NCI-H1092 treated with DMSO at 0.1 percent for 48 hours (cell line): ENCODE measurements around the gene ACTR1A.
"Not testable (repeated sequence)": the region's sequence is repeated elsewhere in the genome, so short reads cannot be mapped to it uniquely, and the experiment has no call there.

ENCODE experiments used
- DNase-seq: peaks from one replicate; lab custom pipeline; 2025; lab: John Stamatoyannopoulos, UW

The ACTR1A gene

GRCh38 chr10:102484021-102484420 lies 18.5 kb downstream of the ACTR1A start:
- no peak for DNase-seq

DNA sequence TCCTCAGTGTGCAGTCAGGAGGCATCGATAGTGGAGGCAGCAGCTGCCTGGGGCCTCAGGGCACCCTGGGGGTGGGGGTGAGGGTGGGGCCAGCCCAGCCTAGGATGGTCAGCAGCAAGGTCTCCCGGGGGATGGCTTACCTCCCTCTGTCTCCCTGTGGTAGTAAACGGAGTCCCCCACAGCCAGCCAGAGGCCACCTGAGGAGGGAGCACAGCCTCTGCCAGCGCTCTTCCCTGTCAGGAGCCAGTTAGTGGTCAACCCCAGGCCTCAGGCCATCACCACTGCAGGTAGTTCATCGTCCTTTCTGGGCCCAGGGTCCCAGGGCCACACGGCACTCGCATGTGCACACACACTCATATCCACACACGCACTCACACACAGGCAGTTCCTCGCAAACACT lies 22.1 kb downstream of the ACTR1A start:
- DNase-seq, result no peak

GRCh38 chr10:102479651-102480050 lies 22.9 kb downstream of the ACTR1A start:
- no peak for DNase-seq

DNA sequence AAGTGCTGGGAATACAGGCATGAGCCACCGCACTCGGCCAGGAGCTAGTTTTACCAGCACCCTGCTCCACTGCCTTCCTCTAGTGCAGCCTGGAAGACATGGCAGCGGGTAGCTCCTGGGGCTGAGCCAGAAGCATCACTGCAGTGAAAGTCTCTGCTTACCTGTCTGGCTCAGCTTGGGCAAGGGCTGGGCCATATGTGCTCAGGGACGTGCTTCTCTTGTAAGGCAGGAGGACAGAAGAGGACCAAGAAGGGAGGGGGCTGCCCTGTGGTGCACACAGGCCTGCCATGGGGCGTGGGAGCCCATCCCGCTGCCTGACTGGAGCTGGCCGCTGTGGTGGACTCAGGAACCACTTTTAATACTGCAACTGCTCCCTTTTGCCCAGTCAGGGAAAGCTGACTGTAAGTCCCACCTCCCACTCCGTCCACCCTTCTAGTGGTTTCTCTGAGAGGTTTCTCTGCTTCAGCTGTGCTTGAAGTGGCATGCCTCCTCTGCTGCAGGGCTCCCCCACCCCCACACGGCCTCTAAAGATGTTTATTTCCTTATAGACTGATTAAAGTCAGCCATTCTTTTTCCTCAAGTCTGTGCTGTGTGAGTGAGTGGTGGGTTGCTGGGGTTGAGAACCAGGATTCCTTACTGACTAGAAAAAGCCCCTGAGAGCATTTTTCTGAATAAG lies 25.9 kb downstream of the ACTR1A start:
- DNase-seq, result no peak

DNA sequence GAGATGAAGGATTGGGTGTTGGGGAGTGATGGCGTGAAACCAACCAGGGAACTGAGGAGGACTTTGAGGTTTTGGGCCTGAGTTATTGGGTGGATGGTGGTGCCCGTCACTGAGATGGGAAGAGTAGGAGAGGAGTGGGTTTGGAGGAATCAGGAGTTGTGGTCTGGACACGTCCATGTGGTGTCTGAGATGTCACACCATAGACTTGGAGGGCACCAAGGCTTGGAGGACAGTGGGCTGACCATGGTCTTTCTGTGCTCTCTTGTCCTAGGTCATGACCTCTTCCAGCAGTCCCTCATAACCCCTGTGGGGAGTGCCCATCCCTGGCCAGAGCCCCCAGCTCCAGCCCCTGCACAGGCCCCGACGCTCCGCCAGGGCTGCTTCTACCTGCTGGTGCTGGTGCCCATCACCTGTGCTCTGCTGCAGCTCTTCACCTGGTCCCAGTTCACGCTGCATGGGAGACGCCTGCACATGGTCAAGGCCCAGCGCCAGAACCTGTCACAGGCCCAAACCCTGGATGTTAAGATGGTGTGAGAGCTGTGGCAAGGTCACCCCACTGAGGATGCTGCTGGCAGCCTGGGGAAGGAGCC lies 27.0 kb downstream of the ACTR1A start:
- DNase-seq, result no peak

DNA sequence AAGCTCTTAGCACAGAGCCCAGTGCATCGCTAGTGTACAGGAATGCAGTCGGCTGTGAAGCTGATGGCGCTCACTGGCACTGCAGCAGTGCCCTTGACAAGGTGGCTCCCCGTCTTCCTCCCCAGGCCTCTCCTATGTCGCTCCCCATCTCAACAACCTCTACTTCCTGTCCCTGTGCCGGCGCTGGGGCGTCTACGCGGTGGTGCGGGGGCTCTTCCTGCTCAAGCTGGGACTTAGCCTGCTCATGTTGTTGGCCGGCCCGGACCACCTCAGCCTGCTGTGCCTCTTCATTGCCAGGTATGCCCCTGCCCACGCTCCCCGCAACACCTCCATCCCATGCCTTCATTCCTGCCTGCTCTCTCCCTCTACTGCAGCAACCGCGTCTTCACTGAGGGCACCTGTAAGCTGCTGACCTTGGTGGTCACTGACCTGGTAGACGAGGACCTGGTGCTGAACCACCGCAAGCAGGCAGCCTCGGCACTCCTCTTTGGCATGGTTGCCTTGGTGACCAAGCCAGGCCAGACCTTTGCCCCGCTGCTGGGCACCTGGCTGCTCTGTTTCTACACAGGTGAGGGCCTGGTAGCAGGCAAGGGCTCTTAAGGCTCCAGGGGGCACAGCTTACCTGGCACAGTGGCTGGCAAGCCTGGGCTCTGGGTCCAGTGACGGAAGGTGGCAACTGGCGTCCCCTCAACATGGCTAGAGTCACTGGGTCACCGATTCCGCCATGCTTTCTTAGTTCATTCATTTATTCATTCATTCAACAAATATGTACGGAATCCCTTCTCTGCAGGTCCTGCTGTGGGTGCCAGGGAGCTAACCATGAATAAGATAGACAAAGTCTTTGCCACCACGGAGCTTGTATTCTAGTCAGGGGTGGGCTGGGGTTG lies 28.8 kb downstream of the ACTR1A start:
- no peak for DNase-seq

DNA sequence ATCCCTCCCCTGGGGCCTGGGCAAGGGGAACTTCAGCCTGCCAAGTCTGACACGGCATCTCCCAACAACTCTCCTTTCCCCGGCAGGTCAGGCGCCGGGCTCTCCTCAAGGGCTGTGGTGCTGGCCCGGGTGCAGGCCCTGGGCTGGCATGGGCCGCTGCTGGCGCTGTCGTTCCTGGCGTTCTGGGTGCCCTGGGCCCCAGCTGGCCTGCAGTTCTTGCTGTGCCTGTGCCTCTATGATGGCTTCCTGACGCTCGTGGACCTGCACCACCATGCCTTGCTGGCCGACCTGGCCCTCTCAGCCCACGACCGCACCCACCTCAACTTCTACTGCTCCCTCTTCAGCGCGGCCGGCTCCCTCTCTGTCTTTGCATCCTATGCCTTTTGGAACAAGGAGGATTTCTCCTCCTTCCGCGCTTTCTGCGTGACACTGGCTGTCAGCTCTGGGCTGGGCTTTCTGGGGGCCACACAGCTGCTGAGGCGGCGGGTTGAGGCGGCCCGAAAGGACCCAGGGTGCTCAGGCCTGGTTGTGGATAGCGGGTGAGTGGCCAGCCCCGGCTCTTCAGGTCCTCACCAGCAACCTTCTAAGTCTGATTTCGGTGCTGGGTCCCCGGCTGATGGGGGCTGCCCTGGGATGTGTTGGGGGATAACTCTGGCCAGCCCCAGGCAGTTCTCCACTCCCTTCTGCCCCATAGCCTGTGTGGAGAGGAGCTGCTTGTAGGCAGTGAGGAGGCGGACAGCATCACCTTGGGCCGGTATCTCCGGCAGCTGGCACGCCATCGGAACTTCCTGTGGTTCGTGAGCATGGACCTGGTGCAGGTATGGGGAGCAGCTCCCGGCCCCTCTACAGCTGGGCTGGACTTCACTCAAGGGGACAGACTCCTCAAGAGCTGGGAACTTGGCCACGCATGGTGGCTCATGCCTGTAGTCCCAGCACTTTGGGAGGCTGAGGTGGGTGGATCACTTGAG lies 31.6 kb downstream of the ACTR1A start:
- no peak for DNase-seq

DNA sequence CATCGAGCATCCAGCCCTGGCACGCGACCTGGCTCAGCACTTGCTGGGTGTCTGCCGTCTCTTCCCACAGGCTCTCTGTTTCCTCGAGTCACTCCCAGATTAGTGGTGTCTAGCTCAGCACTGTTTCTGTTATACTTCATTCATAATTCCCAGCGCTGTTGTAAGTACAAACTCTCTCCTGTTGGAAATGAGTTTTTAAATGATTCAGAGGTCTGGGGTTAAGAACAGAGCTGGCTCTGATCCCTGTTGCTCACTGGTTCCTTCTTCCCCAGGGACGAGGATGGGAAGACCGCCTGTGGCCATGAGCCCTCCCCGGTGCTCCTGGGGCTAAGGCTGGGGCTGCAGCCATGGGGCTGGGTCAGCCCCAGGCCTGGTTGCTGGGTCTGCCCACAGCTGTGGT lies 33.8 kb downstream of the ACTR1A start:
- no peak for DNase-seq

GRCh38 chr10:102467971-102468438 lies 34.5 kb downstream of the ACTR1A start:
- no peak for DNase-seq

DNA sequence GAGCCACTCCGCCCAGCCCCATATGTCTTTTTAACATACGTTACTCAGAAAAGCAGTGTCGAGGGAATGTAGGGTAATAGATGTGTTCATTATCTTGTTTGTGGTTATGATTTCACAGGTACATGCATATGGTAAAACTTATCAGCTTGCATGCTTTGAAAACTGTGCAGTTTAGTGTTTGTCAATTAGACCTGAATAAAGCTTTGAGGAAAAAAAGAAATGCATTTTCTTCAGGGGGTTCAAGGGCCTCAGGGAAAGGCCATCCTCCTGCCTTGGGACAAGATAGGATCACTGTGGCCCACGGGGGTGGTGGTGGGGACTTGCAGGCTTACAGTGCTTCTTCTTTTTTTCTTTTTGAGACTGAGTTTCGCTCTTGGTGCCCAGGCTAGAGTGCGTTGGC lies 35.2 kb downstream of the ACTR1A start:
- no peak for DNase-seq

- no peak for DNase-seq
Measured at GRCh38 chr10:102465466-102465865, 37.0 kb downstream of the ACTR1A start.

DNA sequence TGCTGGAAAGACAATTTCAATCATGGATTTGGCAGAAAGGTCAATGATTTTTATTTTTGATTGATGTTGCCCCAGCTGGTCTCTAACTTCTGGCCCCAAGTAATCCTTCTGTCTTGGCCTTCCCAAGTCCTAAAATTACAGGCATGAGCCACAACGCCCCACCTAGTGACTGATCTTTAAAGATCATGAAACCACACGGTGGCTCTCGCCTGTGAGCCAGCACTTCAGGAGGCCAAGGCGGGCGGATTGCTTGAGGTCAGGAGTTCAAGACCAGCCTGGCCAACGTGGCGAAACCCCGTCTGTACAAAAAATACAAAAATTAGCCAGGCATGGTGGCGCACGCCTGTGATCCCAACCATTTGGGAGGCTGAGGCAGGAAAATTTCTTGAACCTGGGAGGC lies 38.5 kb downstream of the ACTR1A start:
- DNase-seq, result no peak

GRCh38 chr10:102462512-102463054 lies 39.9 kb downstream of the ACTR1A start:
- no peak for DNase-seq

DNA sequence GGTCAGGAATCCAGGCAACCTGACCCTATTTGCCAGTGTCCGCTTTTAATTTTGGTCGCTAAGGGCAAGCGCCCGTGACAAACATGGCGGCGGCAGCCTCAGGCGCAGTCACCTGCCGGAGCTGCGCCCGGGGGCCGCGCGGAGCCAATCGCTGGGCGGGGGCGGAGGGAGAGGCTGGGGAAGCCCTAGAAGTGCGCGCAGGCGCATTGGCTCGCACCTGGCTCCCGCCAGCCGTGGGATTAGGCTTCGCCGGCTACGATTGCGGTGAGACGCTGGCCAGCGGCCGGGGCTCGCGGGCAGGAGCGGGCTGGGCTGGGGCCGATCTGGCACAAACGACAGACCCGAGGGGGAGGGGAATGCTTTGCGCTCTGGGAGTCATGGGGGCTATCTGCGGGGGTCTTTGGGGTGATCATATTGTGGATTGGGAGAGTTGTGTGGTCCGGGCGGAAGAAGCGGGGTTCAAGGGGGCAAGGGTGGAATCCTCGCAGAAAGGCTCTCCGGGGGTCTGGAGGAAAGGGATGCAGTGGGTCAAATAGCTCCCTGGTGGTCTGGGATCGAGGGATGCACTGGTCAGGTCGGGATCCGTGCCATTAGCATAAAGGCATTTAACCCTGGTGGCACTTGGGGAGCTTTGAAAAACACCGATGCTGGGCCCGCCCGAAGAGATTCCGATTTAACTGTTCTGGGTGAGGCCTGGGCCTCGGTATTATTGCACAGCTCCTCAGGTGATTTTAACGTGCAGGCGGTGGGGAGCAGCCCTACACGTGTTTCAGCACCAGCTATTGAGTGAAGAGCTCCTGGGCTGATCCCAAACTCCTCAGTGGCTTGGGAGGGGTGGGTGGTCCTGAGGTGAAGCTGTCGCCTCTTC lies 41.1 kb downstream of the ACTR1A start:
- DNase-seq, result peak; percentile 86

- DNase-seq, result peak; percentile 39
Measured at GRCh38 chr10:102460836-102461186, 41.7 kb downstream of the ACTR1A start.

- no peak for DNase-seq
Measured at GRCh38 chr10:102458656-102459055, 43.9 kb downstream of the ACTR1A start.

GRCh38 chr10:102457591-102458150 lies 44.8 kb downstream of the ACTR1A start:
- DNase-seq, result no peak

DNA sequence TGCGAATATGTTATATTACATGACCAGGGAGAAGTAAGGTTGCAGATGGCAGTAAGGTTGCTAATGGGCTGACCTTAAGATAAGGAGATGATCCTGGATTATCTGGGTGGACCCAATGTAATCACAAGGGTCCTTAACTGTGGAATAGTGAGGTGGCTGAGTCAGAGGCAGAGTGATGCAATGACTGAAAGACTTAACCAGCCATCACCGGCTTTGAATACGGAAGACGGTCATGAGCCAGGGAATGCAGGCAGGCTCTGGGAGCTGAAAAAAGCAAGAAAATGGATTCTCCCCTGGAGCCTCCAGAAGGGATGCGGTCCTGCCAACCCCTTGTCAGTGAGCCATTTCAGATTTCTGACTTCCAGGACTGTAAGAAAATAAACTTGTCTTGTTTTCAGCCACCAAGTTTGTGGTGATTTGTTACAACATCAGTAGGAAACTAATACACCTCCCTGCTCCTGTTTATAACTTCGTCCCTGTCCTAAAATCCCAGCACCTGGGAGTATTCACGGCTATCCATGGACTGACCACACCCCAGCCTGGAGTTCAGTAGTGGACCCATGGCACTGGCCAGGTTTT lies 46.5 kb downstream of the ACTR1A start:
- DNase-seq, result no peak

- DNase-seq, result not testable (repeated sequence)
Measured at GRCh38 chr10:102454662-102455487, 47.6 kb downstream of the ACTR1A start.
